ENCODE data around the gene GSS. TPM values are rescaled to one million over a fixed set of nuclear protein-coding genes. Genes with fewer than 3 reads are reported as not detected.

The GSS gene
- polyA plus RNA-seq, 3 donors, result 30.4 to 52.9 (median 34.0) TPM

- Histone ChIP-seq H3K9ac (ENCODE audit: insufficient read depth, low read length, poor library complexity, severe bottlenecking) (peak overlapping the region; percentile 29), H2AFZ (ENCODE audit: insufficient read depth, low read depth, low read length, poor library complexity, severe bottlenecking) (no peak overlapping the region), H3K4me2 (replicated peaks; ENCODE audit: extremely low read depth, low read length, poor library complexity, severe bottlenecking) (no peak overlapping the region), H3K27ac (ENCODE audit: low read depth in 1 of 2, low read length in 2 of 2) (no peak overlapping the region), H3K36me3 (replicated peaks in 1 of 2; ENCODE audit: control insufficient read depth in 1 of 2, insufficient read depth in 2 of 2, low read length in 2 of 2) (no peaks in the 10 kb centered on the region), H3K4me3 (replicated peaks in 1 of 3; ENCODE audit: low read depth in 2 of 3, low read length in 3 of 3) (no peak overlapping the region), H3K4me1 (ENCODE audit: control insufficient read depth in 1 of 2, insufficient read depth in 2 of 2, low read length in 2 of 2) (no peaks in the 10 kb centered on the region), H3K79me2 (ENCODE audit: insufficient read depth, low read length) (no peaks in the 10 kb centered on the region), H4K20me1 (ENCODE audit: insufficient read depth, low read length) (no peaks in the 10 kb centered on the region), H3K9me3 (replicated peaks in 1 of 2; ENCODE audit: control insufficient read depth in 1 of 2, insufficient read depth in 1 of 2, low read length in 2 of 2) (no peaks in the 10 kb centered on the region), H3K27me3 (ENCODE audit: control insufficient read depth in 2 of 2, insufficient read depth in 2 of 2, low read length in 2 of 2) (no peaks in the 10 kb centered on the region)
- H3K36me3 Mint-ChIP-seq, result no peaks in the 10 kb centered on the region
- intact Hi-C loops (cut with micrococcal nuclease), result no loop called here
- no peak overlapping the region for H3K27ac Mint-ChIP-seq
- H3K9me3 Mint-ChIP-seq, result peaks cover 0 to 3% (median 0%) of the 10 kb centered on the region in 7 donors
- 100% methylated on average over 4 of the region's 7 CpGs for WGBS (ENCODE audit: insufficient coverage)
- DNase-seq, result no peak
- H3K27me3 Mint-ChIP-seq (ENCODE audit: low read depth in 3 of 3), result peaks cover 1 to 2% (median 1%) of the 10 kb centered on the region in 3 donors
- TF ChIP-seq CTCF (IDR thresholded peaks at IDR 0.05), result no peak
- H3K4me3 Mint-ChIP-seq, result no peak overlapping the region
- no peaks in the 10 kb centered on the region for H3K4me1 Mint-ChIP-seq
Measured at GRCh38 chr20:34970193-34970840, 14.7 kb upstream of the GSS start.

GRCh38 chr20:34968042-34968775 lies 12.6 kb upstream of the GSS start:
- Mint-ChIP-seq H3K4me3 (no peak overlapping the region), H3K27ac (peak overlapping the region in 1 of 7 donors; percentile 57), H3K4me1 (no peaks in the 10 kb centered on the region), H3K36me3 (no peaks in the 10 kb centered on the region), H3K9me3 (peaks cover 0 to 3% (median 0%) of the 10 kb centered on the region in 7 donors), H3K27me3 (ENCODE audit: low read depth in 3 of 3) (peaks cover 0 to 2% (median 2%) of the 10 kb centered on the region in 3 donors)
- H3K9ac ChIP-seq (ENCODE audit: insufficient read depth, low read length, poor library complexity, severe bottlenecking), result no peak overlapping the region
- intact Hi-C loops (cut with micrococcal nuclease), result no loop called here
- H3K4me1 ChIP-seq (ENCODE audit: control insufficient read depth in 1 of 2, insufficient read depth in 2 of 2, low read length in 2 of 2), result no peaks in the 10 kb centered on the region
- H3K27ac ChIP-seq (ENCODE audit: low read depth in 1 of 2, low read length in 2 of 2), result no peak overlapping the region
- H4K20me1 ChIP-seq (ENCODE audit: insufficient read depth, low read length), result no peaks in the 10 kb centered on the region
- H3K36me3 ChIP-seq (replicated peaks in 1 of 2; ENCODE audit: control insufficient read depth in 1 of 2, insufficient read depth in 2 of 2, low read length in 2 of 2), result no peaks in the 10 kb centered on the region
- no peak overlapping the region for H3K4me3 ChIP-seq (replicated peaks in 1 of 3; ENCODE audit: low read depth in 2 of 3, low read length in 3 of 3)
- WGBS (ENCODE audit: insufficient coverage), result 95% methylated on average over 4 of the region's 7 CpGs
- H3K27me3 ChIP-seq (ENCODE audit: control insufficient read depth in 2 of 2, insufficient read depth in 2 of 2, low read length in 2 of 2), result no peaks in the 10 kb centered on the region
- no peak overlapping the region for H2AFZ ChIP-seq (ENCODE audit: insufficient read depth, low read depth, low read length, poor library complexity, severe bottlenecking)
- no peak for TF ChIP-seq CTCF (IDR thresholded peaks at IDR 0.05)
- no peaks in the 10 kb centered on the region for H3K79me2 ChIP-seq (ENCODE audit: insufficient read depth, low read length)
- DNase-seq, result no peak
- H3K9me3 ChIP-seq (replicated peaks in 1 of 2; ENCODE audit: control insufficient read depth in 1 of 2, insufficient read depth in 1 of 2, low read length in 2 of 2), result no peaks in the 10 kb centered on the region
- no peak overlapping the region for H3K4me2 ChIP-seq (replicated peaks; ENCODE audit: extremely low read depth, low read length, poor library complexity, severe bottlenecking)

Data from CD14-positive monocyte (primary cell).